RPMI7951 (cell line): ENCODE results near the gene DMBX1. TPM values are rescaled to one million over a fixed set of nuclear protein-coding genes. Genes with fewer than 3 reads are reported as not detected.

ENCODE experiments used
- total RNA-seq: library from RNA; depleted of rRNA; stranded (reverse); fragments of >200 nt; shearing (Covaris generic); gene quantifications from 2 replicates; pipeline ENCODE4 v1.2.3, GENCODE V29; 2014; rRNA removed

DMBX1 gene
- total RNA-seq, 1 experiment from 2014 or later: not detected

Other genes with a start within 250 kb of the DMBX1 start
- 12.7 and 13.1 TPM in 2 replicates for gene RAD54L, start 242.1 kb upstream of the DMBX1 start, total RNA-seq
- gene LRRC41, start 186.2 kb upstream of the DMBX1 start, total RNA-seq: 60.8 and 63.3 TPM in 2 replicates
- 747 and 790 TPM in 2 replicates for gene UQCRH, start 186.1 kb upstream of the DMBX1 start, total RNA-seq
- 8.1 and 8.8 TPM in 2 replicates for gene NSUN4, start 149.0 kb upstream of the DMBX1 start, total RNA-seq
- not detected in 2 replicates for gene FAAH, start 95.5 kb upstream of the DMBX1 start, total RNA-seq
- gene KNCN, start 61.8 kb downstream of the DMBX1 start, total RNA-seq: not detected in 2 replicates
- 16.7 and 16.8 TPM in 2 replicates for gene MKNK1, start 114.4 kb downstream of the DMBX1 start, total RNA-seq
- gene MOB3C, start 127.0 kb downstream of the DMBX1 start, total RNA-seq: 7.0 and 8.4 TPM in 2 replicates
- gene ATPAF1, start 178.5 kb downstream of the DMBX1 start, total RNA-seq: 67.6 and 75.1 TPM in 2 replicates
- not detected in 2 replicates for gene TEX38, start 182.0 kb downstream of the DMBX1 start, total RNA-seq
- gene EFCAB14, start 229.3 kb downstream of the DMBX1 start, total RNA-seq: 52.2 and 66.0 TPM in 2 replicates